AG04450 (cell line): ENCODE results near the gene ARID4B. TPM values are rescaled to one million over a fixed set of nuclear protein-coding genes. Genes with fewer than 3 reads are reported as not detected.

Experiments
- CTCF ChIA-PET: fragments of 300-600, 350-600 bp; formaldehyde crosslinking; extraction: SDS; loops from one replicate; lab custom pipeline; 2022; ENCODE audit warnings: antibody characterized with exemption, inconsistent platforms; lab: Charles Lee
- POLR2A ChIA-PET: fragments of 350-600 bp; formaldehyde crosslinking; extraction: SDS; loops from one replicate; lab custom pipeline; 2021; ENCODE audit warnings: antibody characterized with exemption, inconsistent platforms; lab: Yijun Ruan, JAX
- DNase-seq: peaks from one replicate; pipeline ENCODE4 v3.0.0-alpha.2; 2011; ENCODE audit warnings: low read depth, low spot score
- H3K27ac ChIP-seq: one replicate; pipeline ENCODE4 v1.5.1; 2012; ENCODE audit warnings: low read depth, low read length, control low read depth
- H3K27me3 ChIP-seq: one replicate; pipeline ENCODE4 v1.6.0; 2012; ENCODE audit warnings: low read length; ENCODE audit not compliant: control insufficient read depth, insufficient read depth
- H3K4me3 ChIP-seq: 2 replicates; pipeline ENCODE4 v1.5.1; 2011; ENCODE audit warnings: mild to moderate bottlenecking, low read depth, low read length, control low read depth
- H3K9me3 ChIP-seq: 2 replicates; pipeline ENCODE4 v1.5.1; 2012; ENCODE audit warnings: low read length; ENCODE audit not compliant: control insufficient read depth, insufficient read depth
- polyA plus RNA-seq: library from polyadenylated mRNA; depleted of rRNA; stranded (reverse); fragments of >200 nt; gene quantifications from 2 replicates; pipeline ENCODE4 v1.2.3, GENCODE V29; 2011
- TF ChIP-seq, protein P1 (sequence below): IDR thresholded peaks from 2 replicates; pipeline ENCODE4 v1.5.1; 2011; ENCODE audit warnings: low read depth, low read length, control low read depth, inconsistent platforms

Gene ARID4B
- polyA plus RNA-seq, 1 experiment: 15.6 TPM

DNA sequence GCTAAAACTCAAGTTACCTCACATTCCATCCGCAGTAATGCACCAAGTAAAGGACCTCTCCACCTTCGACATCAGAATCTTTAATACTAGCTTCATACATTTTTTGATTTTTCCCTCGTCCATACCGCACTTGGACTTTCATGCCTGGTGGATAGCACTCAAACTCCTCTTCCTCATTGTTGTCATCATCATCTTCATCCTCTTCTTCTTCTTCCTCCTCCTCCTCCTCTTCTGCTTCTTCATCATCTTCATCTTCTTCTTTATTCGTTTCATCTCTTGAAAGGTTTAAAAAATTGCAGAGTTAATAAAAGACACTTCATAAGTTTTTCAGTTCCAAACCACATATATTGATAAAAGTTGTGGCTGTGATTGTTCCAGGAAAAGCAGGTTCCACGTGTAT, 114.2 kb downstream of the ARID4B start:
- DNase-seq: no peak
- no peaks in the 10 kb centered on the region for H3K9me3 ChIP-seq
- POLR2A ChIA-PET: no interaction called here
- CTCF ChIA-PET: interaction anchor here (2.4 kb wide), 1 partner anchor 203 kb away, joined by 9 read pairs; no protein-coding TSS in a partner anchor
- H3K27ac ChIP-seq: no peak overlapping the region
- H3K27me3 ChIP-seq: no peaks in the 10 kb centered on the region
- TF ChIP-seq, protein P1, sequence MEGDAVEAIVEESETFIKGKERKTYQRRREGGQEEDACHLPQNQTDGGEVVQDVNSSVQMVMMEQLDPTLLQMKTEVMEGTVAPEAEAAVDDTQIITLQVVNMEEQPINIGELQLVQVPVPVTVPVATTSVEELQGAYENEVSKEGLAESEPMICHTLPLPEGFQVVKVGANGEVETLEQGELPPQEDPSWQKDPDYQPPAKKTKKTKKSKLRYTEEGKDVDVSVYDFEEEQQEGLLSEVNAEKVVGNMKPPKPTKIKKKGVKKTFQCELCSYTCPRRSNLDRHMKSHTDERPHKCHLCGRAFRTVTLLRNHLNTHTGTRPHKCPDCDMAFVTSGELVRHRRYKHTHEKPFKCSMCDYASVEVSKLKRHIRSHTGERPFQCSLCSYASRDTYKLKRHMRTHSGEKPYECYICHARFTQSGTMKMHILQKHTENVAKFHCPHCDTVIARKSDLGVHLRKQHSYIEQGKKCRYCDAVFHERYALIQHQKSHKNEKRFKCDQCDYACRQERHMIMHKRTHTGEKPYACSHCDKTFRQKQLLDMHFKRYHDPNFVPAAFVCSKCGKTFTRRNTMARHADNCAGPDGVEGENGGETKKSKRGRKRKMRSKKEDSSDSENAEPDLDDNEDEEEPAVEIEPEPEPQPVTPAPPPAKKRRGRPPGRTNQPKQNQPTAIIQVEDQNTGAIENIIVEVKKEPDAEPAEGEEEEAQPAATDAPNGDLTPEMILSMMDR: no peak
- H3K4me3 ChIP-seq: no peak overlapping the region

DNA sequence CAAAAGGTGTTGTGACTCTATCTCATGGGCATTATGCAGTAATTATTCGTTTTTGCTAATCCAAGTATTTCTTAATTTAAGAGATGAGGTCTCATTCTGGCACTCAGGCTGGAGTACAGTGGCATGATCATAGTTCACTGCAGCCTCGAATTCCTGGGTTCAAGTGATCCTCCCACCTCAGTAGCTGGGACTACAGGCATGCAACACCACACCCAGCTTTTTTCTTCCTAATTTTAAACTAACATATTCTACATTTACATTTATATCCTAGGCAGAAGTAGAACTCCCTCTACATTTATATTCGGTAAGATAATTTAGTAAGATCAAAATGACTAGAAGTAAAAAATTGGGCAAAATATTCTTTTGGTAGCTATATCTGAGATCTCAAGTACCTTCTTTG, 116.5 kb downstream of the ARID4B start:
- POLR2A ChIA-PET: no interaction called here
- Histone ChIP-seq H3K27ac (no peak overlapping the region), H3K4me3 (no peak overlapping the region), H3K27me3 (no peaks in the 10 kb centered on the region), H3K9me3 (no peaks in the 10 kb centered on the region)
- TF ChIP-seq, protein P1: no peak
- DNase-seq: no peak
- CTCF ChIA-PET: interaction anchor here (0.8 to 2.4 kb wide), 4 partner anchors 14 to 205 kb away, joined by 3 to 9 read pairs (median 4); no protein-coding TSS in a partner anchor

DNA sequence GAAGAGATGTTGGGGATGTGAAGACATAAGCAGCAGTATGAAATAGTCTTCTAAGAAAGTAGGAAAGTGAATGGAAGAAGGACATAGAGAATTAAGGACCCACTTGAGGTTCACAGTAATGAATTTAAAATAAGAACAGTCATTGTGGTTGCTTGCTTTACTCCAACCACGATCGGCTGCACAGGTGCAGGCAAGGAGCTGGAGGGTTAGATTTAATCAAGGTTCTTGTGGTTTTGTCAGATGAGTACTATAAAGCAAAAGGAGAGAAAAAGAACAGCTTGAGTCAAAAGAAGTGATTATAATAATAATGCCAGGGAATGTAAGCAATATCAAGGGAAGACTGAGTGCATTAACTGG, 120.8 kb downstream of the ARID4B start:
- ChIA-PET CTCF (interaction anchor here (0.6 to 1.0 kb wide), 2 partner anchors 208 to 263 kb away, joined by 3 to 4 read pairs; no protein-coding TSS in a partner anchor), POLR2A (no interaction called here)
- TF ChIP-seq, protein P1: no peak
- Histone ChIP-seq H3K27me3 (no peaks in the 10 kb centered on the region), H3K27ac (no peak overlapping the region), H3K4me3 (no peak overlapping the region), H3K9me3 (no peaks in the 10 kb centered on the region)
- no peak for DNase-seq

DNA sequence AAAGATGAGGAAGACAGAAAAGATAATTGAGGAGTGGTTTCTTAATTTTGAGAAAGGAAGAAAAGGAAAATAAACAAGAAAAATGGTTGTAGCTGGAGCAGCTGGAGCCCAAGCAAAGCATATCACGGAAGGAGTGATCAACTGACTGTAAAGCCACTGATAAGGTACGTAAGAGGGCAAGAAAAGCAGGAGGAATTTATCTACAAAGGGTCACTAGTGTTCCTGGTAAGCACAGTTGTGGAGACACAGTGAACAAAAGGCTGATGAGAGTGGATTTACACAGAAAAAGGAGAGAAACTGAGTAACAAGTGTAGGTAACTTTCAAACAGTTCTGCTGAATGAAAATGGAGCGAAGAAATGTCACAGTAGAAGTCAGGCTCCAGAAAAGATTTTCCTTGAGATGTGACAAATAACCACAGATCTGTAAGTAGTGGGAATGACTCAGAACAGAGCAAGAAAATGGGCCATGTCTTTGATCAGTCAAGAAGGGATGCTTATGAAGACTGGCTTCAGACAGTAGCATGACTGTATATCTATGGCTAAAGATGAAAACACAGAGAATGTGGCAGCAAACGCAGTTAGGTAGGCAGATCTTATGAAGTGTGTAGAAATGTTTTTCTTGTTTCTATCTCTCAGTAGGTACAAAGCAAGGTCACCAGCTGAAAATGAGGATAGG, 121.3 kb downstream of the ARID4B start:
- no peak overlapping the region for H3K27ac ChIP-seq
- H3K9me3 ChIP-seq: no peaks in the 10 kb centered on the region
- no peaks in the 10 kb centered on the region for H3K27me3 ChIP-seq
- DNase-seq: no peak
- POLR2A ChIA-PET: no interaction called here
- CTCF ChIA-PET: interaction anchor here (1.0 kb wide), 1 partner anchor 209 kb away, joined by 4 read pairs; no protein-coding TSS in a partner anchor
- H3K4me3 ChIP-seq: no peak overlapping the region
- TF ChIP-seq, protein P1: no peak

DNA sequence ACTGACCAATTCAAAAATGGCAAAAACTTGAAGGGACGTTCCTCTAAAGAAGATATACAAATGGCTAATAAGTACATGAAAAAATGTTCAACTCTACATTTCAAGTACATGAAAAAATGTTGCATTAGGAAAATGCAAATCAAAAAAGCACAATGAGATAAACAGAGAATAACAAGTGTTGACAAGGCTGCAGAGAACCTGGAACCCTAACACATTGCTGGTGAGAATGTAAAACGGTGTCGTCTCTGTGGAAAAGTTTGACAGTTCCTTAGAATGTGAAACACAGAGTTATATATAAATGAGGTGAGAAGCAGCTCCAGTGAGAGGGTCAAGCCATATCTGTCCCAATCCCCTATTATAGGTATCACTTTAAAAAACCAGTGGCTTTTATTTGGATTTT, 122.3 kb downstream of the ARID4B start:
- H3K27me3 ChIP-seq: no peaks in the 10 kb centered on the region
- CTCF ChIA-PET: interaction anchor here (1.1 kb wide), 1 partner anchor 210 kb away, joined by 4 read pairs; no protein-coding TSS in a partner anchor
- POLR2A ChIA-PET: no interaction called here

More for the DNA sequence above, 122.3 kb downstream of the ARID4B start:
- Histone ChIP-seq H3K27ac (no peak overlapping the region), H3K4me3 (no peak overlapping the region), H3K9me3 (no peaks in the 10 kb centered on the region)
- TF ChIP-seq, protein P1: no peak
- no peak for DNase-seq
